Cerebellar cortex (tissue), 1 donor: ENCODE results near the gene RPS6KA1.
A peak's percentile ranks its signal among the peaks of the same experiment; 100 is the strongest.
"Not testable (repeated sequence)": the region's sequence is repeated elsewhere in the genome, so short reads cannot be mapped to it uniquely, and the experiment has no call there.

ENCODE experiments used
- DNase-seq: peaks from one replicate; pipeline ENCODE4 v3.0.0-alpha.2; 2015; ENCODE audit warnings: low spot score

The RPS6KA1 gene

DNA sequence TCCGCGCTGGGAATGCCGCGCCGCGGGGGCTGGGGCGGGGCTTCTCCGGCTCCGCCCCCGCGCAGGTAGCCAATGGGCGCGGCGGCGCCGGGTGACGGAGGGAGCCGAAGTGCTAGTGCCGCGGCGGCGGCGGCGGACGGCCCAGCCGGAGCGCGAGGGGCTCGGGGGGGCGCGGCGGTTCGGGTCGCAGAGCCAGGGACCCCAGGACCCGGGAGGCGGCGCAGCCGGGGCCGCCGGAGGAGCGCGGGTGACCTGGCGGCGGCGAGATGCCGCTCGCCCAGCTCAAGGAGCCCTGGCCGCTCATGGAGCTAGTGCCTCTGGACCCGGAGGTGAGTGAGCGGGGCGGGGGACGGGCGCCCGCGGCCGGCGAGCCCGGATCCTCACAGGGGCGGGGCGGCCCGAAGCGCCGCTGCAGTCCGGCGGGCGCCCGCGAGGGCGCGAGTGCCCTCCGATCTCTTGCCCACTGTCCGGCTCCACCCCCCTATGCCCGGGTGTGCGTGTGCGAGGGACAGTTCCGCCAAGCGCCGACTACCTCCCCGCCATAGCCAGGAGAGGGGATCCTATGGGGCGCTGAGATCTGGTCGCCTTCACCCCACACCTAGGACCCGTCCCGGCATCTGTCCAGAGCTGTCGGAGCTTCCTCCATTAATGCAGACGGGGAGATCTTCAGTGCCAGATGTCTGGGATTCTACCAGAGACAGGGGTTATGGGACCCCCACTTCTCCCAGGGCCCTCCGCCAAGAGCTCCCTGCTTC is at the start of gene RPS6KA1:
Gene RPS6KA1, plus strand, starts transcription at position 107 of the 755 bp plus-strand sequence. Its CDS starts 160 bp downstream, at position 267.
- DNase-seq = peak; percentile 62

DNA sequence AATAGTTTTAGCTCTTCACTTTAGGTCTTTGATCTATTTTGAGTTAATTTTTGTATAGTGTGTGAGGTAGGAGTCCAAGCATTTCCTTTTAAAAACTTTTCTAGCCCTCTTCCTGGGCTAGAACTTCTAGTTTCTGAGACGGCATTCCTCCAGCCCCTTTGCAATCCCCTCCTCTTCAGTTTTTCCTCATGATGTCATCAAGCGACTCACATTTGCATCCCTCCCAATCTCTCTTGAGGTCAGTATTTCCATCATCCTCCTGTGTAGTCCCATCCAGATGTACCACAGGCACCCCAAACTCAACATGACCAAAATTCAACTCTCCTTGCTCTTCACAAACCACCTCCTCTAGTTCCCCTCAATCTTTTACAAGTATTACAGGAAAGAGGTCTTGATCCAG is 46.6 kb upstream of the RPS6KA1 start:
- DNase-seq = no peak

DNA sequence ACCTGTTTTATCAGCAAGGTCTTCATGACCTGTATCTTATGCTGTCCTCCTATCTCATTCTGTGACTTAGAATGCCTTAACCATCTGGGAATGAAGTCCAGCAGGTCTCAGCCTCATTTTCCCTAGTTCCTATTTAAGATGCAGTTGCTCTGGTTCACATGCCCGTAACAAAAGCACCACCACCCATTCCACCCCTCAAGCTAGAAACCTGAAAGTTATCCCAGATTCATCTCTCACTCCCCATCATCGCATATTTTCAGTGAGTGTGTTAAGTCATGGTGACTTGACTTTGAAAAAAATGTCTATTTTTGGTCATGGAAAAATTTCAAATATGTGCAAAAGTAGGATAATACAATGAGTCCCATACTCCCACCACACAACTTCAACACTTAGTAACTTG is 45.6 kb upstream of the RPS6KA1 start:
- no peak for DNase-seq

DNA sequence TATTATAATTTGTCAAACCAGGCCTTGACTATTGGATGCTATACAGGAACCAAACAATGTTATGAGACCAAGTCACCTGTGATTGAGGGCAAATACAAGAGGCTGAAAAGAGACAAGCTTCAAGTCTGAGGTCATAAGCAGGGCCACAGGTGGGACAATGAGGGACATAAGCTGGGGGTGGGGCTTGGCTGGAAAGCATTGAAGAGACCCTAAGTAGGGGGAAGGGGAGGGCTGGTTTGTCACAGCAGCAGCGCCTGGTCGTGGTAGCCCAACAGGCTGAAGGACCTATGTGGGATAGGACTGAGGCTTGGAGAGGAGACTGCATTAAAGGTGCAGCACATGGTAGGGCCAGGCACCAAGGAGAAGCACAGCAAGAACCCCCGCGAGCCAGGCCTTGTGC is 39.4 kb upstream of the RPS6KA1 start:
- DNase-seq = no peak

DNA sequence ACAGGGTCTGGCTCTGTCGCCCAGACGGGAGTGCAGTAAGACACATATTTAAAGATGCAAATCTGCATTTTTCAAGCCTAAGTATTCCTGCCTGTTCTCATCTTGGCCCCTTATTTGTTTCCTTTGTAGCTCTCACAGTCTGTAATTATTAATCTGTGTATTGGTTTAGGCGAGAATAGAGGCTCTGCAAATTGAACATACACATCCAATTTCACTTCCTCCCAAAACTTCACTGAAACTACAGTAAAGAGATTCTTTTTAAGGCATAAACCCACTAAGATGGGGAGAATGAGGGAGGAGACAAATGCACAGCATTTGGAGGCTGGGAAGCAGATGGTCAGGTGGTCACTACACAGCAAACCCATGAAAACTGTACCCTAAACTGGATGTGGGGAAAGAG is 36.3 kb upstream of the RPS6KA1 start:
- no peak for DNase-seq

DNA sequence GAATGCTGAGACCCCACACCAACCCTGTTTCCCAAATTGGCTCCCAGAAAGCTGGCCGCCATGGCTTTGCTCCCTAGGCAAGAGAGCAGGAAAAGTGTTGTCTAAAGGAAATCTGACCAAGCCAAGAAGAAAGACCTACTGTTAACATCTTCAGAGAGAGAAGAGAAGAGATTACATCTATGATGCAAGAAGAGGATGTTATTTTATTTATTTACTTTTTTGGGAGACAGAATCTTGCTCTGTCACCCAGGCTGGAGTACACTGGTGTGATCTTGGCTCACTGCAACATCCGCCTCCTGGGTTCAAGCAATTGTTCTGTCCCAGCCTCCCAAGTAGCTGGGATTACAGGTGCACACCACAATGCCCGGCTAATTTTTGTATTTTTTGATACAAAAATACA is 35.6 kb upstream of the RPS6KA1 start:
- DNase-seq = no peak

DNA sequence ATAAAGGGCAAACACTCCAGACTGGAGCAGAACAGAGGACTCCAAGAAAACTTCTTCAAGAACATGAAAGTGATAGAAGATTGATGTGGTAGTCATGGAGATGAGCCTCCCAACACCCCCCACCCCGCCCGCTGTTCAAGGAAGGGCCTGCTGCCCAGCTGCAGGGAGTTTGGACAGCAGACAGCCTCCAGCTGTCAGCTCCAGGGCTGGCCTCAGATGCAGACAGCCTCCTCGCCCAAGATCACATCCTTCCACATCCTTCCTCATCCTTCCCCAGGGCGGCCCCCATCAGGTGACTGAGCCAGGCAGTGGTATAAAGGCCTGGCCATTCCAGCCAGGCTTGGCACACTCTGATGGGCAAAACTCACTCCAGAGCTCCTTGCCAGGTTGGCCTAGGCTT is 32.7 kb upstream of the RPS6KA1 start:
- DNase-seq = no peak

DNA sequence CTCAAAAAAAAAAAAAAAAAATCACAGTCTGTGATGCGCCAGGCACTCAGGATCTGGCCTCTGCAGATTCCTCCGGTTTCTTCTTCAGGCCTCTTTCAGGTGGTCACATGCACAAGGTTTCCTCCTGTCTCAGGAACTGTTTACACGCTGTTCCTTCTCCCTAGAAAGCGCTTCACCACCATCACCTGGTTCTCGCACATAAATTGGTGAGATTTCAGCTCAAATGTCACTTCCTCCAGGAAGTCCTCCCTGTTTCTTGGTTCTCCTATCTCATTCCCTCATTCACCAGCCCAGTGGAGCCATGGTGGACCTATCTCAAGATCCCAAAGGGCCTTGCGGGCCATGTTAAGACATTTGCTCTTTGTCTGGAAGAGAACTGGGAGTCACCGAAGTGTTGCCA is 30.7 kb upstream of the RPS6KA1 start:
- DNase-seq = no peak

DNA sequence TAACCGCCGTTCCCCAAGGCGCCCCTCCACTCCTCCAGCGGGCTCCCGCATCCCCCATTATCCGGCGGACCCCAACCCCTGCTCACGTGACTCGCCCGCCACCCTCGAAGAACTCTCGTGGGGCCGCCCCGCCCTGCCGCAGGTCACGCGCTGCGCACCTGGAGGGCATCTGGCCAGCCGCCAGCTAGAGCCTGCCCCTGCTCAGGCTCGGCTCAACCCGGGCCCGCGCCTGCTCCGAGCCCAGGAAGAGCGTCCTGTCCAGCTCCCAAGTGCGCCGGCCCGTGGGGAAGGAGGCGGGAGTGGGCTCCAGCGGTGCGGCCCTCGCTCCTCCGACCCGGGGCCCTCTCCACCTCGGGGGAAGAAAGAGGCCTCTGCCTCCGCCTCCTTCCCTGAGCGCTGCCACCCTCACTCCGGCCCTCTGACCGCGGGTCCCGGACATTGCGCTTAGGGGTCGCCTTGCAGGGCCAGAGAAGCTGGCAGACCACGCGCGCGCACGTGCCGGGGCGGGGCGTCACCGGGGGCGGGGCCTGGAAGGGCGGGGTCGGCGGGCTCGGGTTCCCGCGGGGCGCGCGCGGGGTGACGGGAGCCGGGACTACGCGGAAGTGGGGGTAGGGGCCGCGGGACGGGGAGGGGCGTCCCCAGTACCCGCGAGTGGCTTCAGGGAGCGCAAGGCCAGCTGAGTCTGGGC is 28.9 kb upstream of the RPS6KA1 start:
- DNase-seq = peak; percentile 68

DNA sequence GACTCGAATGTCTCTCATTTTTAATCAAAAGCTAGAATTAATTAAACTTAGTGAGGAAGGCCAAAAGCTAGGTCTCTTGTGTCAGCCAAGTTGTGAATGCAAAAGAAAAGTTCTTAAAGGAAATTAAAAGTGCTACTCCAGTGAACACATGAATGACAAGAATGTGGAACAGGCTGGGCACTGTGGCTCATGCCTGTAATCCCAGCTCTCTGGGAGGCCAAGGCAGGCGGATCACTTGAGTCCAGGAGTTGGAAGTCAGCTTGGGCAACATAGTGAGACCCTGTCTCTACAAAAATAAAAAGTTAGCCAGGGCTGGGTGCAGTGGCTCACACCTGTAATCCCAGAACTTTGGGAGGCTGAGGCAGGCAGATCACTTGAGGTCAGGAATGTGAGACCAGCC is 18.9 kb upstream of the RPS6KA1 start:
- peak; percentile 20 for DNase-seq

DNA sequence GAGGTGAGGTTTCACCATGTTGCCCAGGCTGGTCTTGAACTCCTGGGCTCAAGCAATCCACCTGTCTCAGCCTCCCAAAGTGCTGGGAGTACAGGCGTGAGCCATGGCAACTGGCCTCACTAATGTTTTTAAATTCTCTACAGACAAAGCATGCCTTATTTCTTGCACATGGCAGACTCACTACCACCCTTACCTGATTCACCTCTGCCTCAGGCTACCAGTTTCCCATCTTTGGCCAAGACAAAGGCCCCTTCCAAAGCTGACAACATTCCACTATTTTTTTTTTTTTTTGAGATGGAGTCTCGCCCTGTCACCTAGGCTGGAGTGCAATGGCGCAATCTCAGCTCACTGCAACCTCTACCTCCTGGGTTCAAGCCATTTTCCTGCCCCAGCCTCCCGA is 13.7 kb upstream of the RPS6KA1 start:
- not testable (repeated sequence) for DNase-seq

DNA sequence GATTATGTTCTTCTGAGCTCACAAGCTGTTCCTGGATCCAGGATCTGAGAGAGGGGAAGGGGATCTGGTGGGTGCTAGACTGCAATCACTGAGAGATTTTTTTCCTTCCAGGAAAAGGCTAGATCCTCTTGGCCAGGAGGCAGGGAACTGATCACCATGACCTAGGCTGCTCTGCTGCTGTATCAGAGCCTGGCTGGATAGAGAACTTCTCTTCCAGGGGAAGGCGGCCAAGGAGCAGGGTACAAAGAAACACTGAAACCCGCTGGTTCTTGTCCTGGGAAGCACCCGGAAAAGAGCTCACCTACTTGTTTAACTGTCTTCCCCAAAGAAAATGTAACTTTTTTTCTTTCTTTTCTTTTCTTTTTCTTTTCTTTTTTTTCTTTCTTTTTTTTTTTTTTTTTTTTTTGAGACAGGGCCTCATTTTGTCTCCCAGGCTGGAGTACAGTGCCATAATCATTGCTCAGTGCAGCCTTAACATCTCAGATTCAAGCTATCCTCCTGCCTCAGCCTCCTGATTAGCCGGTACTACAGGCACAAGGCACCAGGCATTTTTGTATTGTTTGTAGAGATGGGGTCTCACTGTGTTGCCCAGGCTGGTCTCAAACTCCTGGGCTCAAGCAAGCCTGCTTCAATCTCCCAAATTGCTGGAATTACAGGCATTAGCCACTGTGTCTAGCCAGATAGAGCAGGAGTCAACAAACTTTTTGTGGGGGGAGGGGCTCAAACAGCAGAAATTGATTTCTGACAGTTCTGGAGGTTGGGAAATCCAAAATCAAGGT is 12.4 kb upstream of the RPS6KA1 start:
- DNase-seq = no peak

DNA sequence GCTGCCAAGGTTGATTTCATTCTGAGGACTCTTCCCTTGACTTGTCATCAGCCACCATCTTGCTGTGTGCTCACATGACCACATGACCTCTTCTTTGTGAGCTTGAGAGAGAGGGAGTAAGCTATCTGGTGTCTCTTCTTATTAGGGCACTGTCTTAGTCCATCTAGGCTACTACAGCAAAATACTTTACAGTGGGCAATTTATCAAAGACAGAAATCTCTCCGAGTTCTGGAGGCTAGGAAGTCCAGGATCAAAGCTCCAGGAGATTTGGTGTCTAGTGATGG is 11.9 kb upstream of the RPS6KA1 start:
- no peak for DNase-seq

DNA sequence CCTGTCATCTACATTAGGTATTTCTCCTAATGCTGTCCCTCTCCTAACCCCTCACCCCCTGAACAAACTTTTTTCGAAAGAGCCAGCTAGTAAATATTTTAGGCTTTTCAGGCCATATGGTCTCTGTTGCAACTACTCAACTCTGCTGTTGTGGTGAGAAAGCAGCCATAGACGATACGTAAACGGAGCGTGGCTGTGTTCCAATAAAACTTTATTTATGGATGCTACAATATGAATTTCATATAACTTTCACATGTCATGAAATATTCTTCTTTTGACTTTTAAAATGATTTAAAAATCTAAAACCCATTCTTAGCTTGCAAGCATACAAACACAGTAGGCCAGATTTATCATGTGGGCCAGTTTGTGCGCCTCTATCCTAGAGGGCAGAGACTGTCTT is 11.2 kb upstream of the RPS6KA1 start:
- no peak for DNase-seq

DNA sequence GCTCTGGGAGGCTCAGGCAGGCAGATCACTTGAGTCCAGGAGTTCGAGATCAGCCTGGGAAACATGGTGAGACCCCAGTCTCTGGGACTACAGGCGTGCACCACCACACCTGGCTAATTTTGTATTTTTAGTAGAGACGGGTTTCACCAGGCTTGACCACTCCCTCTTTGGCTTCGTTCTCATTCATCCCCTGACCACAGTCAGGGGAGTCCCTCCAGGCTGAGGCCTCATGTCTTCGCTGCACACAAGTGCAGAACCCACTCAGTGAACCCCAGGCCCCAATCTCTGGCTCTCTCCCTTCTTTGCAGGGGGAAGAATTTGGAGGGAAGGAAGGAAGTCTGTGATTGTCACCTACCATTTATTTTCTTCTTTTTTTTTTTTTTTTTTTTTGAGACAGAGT is 9.2 kb upstream of the RPS6KA1 start:
- no peak for DNase-seq

DNA sequence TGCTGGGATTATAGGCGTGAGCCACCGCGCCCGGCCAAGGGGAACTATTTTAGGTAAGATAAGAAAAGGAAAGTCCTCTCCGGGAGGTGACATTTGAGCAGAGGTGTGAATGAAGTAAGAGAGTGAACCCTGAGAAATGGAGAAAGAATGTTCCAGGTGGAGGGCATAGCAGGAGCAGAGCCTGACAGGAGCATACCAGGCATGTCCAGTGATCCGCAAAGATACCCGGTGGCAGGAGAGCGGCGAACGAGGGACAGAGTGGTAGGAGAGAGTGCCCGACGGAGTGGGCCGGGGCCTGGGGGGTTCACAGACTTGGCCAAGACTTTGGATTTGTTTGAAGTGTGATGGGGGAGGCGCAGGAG is 7.9 kb upstream of the RPS6KA1 start:
- DNase-seq = no peak

DNA sequence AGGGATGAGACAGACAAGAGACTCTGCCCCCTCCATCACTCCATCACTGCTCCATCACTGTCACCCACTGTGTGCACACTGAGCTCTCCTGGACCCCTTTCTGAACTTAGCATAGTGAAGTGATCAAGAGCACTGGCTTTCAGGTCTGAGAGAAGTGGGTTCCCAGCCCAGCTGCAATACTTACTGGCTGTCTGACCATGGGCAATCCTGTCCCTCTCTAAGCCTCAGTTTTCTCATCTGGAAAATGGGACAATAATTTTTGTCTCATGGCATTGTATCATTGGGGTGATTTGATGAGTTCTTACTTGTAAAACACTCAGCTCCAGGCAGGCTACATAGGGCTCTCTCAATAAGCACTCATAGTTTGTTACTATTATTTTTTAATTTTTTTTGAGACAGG is 7.5 kb upstream of the RPS6KA1 start:
- DNase-seq = no peak

DNA sequence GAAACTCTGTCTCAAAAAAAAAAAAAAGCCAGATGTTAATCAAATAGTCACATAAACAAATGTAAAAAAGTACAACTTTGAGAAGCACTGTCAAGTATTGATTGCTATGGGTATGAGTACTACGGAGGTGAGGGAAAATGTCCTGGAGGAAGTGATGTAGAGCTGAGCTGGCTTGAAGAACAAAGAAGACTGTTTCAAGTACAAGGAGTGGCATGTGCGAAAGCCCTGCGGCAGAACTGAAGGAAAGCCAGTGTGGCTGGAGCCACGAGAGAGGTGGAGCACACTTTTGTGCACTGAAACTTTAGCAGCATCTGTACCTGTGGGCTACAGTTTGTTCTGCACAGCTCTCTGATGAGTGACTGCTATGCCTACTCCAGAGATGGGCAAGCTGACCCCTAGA is 5.4 kb upstream of the RPS6KA1 start:
- DNase-seq = no peak

DNA sequence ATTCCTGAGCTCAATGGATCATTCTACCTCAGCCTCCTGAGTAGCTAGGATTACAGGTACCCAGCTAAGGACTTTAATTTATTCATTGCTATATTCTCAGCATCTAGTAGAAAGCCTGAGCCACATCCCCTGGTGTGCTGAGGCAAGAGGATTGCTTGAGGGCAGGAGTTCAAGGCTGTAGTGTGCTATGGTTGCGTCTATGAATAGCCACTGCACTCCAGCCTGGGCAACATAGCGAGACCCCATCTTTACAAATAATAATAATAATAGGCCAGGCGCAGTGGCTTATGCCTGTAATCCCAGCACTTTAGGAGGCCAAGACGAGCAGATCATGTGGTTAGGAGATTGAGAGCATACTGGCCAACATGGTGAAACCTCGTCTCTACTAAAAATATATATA is 3.3 kb upstream of the RPS6KA1 start:
- DNase-seq = no peak

DNA sequence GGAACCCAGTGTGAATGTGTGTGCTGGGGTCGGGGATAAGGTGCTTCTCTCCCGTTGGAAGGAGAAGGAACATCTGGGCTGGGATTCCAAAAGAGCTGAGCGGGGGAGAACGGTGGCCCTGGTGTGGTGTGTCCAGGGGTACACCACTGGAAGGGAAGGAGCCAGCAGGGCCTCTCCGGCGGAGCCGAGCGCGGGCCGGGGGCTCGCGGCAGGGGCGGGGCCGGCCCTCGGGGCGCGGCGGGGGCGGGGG is 231 bp upstream of the RPS6KA1 start:
- peak; percentile 35 for DNase-seq

DNA sequence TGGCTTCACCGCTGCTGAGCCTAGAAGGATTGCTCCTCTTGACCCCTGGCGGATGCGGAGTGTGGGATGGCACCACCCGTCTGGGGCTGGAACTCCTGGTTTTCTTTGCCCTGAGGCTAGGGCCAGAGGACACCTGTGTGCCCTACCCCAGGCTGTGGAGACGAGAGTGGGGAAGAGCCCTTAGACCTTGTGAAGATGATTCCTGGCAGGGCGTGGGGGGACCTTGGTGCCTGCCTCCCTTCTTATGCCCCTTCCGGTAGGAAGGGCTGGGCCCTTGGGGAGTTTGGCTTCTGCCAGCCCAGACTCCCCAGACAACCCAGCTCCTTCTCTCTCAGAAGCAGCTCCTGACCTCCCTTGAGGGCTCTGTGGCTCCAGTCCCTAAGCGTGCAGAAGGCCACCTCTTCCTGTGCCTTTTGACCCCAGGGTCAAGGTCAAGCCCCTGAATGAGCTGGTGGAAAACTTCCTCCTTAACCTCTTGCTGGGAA is 891 bp downstream of the RPS6KA1 start:
- no peak for DNase-seq

DNA sequence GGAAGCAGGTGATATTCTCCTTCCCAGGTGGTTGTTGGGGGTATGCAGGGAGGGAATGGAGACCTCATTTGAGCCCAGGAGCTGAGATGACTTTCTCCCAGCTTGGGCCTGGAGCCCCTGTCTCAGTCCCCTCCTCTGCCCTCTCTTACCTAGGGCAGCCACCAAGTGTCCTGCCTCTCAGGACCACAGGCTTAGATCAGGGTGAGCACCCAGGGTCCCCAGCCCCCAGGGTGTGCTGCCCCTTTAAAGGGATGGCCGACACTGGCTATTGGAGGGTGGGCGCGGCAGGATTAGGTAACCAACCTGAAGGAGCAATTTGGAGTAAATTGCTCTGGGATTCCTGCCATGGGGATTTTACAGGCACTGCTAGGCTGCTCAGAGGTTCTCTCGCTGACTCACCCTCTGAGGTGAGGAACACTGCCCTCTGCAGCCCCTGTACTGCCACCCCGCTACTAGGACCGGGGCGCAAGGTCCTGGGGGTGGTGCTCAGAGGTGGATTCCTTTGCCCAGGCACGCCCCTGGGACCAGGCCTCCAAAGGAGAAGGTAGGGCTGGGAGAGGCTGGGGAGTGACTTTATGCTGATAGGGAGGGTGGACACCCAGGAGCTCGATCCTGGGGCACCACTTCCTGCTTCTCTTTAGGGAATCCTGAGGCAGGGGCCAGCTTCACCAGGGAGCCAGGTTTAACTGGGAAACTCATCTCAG is 1.5 kb downstream of the RPS6KA1 start:
- DNase-seq = peak; percentile 89

DNA sequence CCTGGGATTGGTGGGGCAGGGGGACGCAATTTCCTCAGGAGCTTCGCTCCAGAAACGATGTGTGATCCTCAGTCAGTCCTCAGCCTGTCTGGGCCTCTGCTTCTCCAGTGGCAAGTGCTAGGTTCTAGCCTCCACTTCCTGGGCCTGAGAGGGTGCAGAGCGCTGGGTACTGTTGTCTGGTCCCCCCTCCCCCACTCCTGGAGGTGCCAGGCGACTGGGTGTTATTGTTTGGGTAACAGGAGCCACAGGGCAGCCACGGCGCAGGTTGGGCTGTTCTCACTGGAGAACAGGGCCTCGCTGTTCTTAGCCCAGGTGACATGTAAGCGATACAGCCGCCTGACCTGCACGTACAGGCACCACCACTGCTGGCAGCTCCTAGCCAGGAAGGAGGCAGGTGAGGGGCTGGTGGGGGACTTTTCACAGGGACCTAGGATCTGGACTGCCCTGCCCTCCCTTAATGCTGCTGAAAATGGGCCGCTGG is 2.1 kb downstream of the RPS6KA1 start:
- no peak for DNase-seq
